ENCODE measurements around the gene HOXA6. TPM values are rescaled to one million over a fixed set of nuclear protein-coding genes. Genes with fewer than 3 reads are reported as not detected.
A peak's percentile ranks its signal among the peaks of the same experiment; 100 is the strongest.

The HOXA6 gene
- total and polyA plus RNA-seq, 2 experiments from 2014 or later, result not detected

DNA sequence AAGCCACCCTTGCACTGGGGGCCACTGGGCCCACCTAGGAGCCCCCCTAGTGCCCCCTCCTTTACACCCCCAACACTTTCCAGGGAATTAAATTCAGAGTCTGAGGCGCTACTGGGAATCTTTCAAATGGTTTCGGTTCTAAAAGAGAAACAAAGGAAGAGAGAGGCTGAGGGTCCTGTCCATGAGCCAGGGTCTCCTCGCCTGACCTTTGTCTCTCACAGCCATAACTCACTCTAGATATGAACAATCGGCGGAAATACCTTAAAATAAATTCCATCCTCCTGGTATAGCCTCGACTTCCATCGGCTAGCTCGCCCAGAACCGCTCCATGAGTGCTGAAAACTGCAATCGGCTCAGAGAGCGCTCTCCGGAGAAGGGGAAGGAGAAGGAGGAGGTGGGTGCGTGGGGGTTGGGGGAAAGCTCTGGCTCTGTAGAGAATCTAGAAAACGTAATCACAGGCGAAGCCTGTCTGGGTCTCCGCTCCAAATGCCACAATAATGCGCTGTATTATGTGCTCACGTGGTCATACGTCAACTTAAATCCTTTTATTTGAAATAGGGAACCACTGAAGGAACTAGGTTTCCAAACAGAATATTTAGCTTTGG is 29.6 kb downstream of the HOXA6 start:
- peaks cover 100% of the 10 kb centered on the region for H3K27me3 ChIP-seq
- DNase-seq (ENCODE audit: low read depth in 1 of 2, low spot score in 1 of 2), result no peak
- no peaks in the 10 kb centered on the region for H3K9me3 ChIP-seq (ENCODE audit: low read depth)
- TF ChIP-seq, protein P1, sequence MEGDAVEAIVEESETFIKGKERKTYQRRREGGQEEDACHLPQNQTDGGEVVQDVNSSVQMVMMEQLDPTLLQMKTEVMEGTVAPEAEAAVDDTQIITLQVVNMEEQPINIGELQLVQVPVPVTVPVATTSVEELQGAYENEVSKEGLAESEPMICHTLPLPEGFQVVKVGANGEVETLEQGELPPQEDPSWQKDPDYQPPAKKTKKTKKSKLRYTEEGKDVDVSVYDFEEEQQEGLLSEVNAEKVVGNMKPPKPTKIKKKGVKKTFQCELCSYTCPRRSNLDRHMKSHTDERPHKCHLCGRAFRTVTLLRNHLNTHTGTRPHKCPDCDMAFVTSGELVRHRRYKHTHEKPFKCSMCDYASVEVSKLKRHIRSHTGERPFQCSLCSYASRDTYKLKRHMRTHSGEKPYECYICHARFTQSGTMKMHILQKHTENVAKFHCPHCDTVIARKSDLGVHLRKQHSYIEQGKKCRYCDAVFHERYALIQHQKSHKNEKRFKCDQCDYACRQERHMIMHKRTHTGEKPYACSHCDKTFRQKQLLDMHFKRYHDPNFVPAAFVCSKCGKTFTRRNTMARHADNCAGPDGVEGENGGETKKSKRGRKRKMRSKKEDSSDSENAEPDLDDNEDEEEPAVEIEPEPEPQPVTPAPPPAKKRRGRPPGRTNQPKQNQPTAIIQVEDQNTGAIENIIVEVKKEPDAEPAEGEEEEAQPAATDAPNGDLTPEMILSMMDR (IDR thresholded peaks at IDR 0.05; ENCODE audit: low read depth, low read length), result no peak
- peaks cover 7% of the 10 kb centered on the region for H3K4me1 ChIP-seq (ENCODE audit: low read depth)
- H3K27ac ChIP-seq, result no peak overlapping the region
- H3K4me3 ChIP-seq, result no peak overlapping the region
- no peaks in the 10 kb centered on the region for H3K36me3 ChIP-seq

DNA sequence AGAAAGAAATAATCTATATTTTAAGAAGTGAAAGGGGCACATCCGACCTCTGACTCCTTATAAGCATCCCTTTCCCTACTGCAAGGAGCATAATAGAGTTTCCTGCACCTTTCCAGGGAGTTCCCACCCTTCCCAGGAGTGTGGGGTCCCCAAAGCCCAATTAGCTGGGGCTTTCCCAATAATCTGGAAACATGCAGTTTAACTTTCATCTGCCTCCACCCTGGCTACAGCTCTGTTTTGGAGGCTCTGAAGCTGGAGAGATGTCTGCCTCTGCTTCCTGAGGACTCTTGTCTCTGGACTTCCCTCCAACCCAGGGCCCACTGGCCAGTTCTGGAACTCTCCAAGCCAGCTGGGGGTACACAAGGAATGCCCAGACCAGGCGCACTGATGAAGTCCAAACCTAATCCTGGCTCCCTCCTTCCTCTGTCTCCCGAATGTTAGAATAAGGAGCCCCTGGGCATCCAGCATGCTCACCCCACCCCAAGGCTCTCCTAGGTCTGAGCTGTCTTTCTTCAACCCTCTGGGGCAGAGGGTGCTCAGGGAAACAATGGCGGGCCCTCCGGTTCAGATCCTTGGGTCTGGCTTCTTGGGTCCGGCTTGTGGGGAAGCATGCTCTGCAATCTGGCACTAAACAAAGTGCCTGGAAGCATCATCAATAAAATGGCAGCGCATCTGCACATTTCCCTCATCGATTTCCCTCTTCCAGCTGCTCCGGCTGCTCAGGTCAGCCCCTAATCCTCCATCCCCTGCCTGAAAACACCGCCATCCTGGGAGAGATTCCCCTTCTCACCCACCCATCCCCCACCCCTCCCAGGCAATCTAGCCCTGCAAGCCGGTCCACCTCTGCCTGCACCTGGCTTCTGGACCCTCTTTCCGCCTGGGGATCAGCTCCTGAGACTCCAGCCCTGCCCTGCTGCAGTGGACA is 30.4 kb downstream of the HOXA6 start:
- Histone ChIP-seq H3K36me3 (no peaks in the 10 kb centered on the region), H3K4me1 (ENCODE audit: low read depth) (peaks cover 7% of the 10 kb centered on the region), H3K9me3 (ENCODE audit: low read depth) (no peaks in the 10 kb centered on the region), H3K27ac (no peak overlapping the region), H3K4me3 (no peak overlapping the region), H3K27me3 (peaks cover 100% of the 10 kb centered on the region)
- no peak for DNase-seq (ENCODE audit: low read depth in 1 of 2, low spot score in 1 of 2)
- TF ChIP-seq, protein P1 (IDR thresholded peaks at IDR 0.05; ENCODE audit: low read depth, low read length), result no peak

DNA sequence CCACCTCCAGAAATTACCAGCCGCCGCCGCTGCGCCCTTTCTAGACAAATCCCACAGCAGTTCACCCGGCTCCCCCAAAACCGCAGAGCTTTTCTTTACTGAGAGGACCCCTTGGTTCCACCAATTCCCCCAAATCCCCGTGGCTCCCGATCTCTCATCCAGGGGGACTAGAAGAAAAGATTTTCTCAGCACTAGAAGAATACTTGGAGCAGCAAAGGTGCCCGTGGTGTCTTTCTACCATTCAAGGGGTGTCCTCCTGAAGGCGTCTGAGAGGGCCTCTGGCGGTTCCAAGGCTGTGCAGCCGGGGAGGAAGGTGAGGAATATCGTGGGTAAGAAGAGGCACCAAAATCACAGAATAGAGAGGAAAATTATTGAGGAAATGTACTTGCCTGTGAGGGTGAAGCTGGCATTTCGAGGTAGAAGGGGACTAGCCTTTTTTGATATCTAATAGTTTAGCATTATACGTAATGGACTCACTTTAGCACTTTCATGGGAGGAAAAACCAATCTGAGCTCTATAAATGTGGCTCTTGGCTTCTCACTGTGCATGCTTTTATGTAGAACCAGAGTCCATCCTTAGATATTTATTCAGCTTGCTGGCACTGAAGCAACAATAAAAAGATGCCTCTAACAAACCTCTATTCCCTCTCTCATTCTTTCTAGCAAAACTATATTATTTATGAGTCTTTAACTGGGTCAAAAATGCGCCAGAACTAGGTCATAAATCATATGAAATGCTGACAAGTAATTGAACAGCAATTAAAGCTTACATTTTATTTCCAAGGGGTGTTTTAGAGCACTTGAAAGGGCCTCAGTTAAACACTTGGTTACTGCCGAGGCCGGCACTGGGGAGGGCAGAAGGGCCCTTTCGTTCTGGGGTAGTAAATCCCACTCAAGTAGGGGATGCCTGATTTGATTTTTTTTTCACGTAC is 31.3 kb downstream of the HOXA6 start:
- H3K9me3 ChIP-seq (ENCODE audit: low read depth), result no peaks in the 10 kb centered on the region
- H3K27ac ChIP-seq, result no peak overlapping the region
- peaks cover 100% of the 10 kb centered on the region for H3K27me3 ChIP-seq
- no peaks in the 10 kb centered on the region for H3K36me3 ChIP-seq
- TF ChIP-seq, protein P1 (IDR thresholded peaks at IDR 0.05; ENCODE audit: low read depth, low read length), result no peak
- H3K4me1 ChIP-seq (ENCODE audit: low read depth), result peaks cover 7% of the 10 kb centered on the region
- DNase-seq (ENCODE audit: low read depth in 1 of 2, low spot score in 1 of 2), result no peak
- no peak overlapping the region for H3K4me3 ChIP-seq

DNA sequence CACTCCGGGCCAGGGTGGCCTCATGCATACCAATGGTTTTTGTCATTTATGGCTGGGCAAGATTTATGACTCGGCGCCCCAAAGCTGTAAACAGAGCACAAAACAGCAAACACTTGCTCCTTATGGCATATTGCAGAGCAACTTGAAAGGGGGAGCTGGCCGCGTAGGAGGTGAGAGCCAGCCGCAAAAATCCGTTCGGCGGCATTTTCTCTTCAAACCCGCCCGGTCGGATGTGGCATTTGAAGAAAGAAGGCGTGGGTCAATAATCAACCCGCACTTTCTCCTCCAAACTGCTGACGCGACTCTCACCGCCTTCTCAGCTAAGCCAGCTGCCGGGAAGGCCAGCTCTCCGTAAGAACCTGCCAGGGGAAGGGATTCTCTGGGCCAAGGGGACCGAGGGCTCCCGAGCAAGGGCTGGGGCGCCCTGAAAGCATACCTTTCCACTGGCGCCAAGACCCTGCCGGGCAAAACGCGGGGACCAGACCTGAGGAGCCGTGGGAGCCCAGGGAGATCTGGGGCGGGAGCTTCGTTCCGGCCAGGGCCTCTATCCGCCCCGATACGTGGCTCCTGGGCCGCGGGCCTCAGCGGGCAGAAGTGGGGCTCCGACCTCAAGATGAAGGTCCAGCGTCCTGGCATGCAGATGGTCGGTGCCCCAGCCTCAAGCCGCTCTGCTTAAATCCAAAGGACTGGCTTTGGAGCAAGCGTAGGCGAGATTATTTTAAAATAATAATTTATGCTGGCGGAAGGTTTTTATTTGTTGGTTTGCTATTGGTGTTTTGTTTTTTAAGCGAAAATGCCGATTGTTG is 32.1 kb downstream of the HOXA6 start:
- Histone ChIP-seq H3K4me1 (ENCODE audit: low read depth) (peaks cover 11% of the 10 kb centered on the region), H3K36me3 (no peaks in the 10 kb centered on the region), H3K27me3 (peaks cover 100% of the 10 kb centered on the region), H3K9me3 (ENCODE audit: low read depth) (no peaks in the 10 kb centered on the region), H3K4me3 (peak overlapping the region; percentile 5), H3K27ac (no peak overlapping the region)
- TF ChIP-seq, protein P1 (IDR thresholded peaks at IDR 0.05; ENCODE audit: low read depth, low read length), result no peak
- no peak for DNase-seq (ENCODE audit: low read depth in 1 of 2, low spot score in 1 of 2)

DNA sequence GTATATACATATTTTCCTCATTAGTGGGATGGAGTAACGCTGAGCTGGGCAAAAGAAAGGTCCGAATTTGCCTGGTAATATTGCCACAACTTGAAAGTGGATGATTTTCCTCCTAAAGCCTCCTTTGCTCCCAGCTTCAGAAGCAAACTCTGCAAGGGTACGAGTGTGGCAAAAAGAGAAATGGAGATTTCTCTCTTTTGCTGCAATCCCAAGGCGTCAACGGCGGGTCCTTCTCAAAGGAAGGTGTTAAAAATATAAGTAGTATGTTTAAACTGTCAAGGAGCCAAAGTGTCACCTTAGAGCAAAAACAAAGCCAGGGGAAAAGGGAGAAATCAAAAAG is 32.7 kb downstream of the HOXA6 start:
- Histone ChIP-seq H3K36me3 (no peaks in the 10 kb centered on the region), H3K4me1 (ENCODE audit: low read depth) (peaks cover 11% of the 10 kb centered on the region), H3K9me3 (ENCODE audit: low read depth) (no peaks in the 10 kb centered on the region), H3K4me3 (no peak overlapping the region), H3K27me3 (peaks cover 100% of the 10 kb centered on the region), H3K27ac (no peak overlapping the region)
- no peak for DNase-seq (ENCODE audit: low read depth in 1 of 2, low spot score in 1 of 2)
- TF ChIP-seq, protein P1 (IDR thresholded peaks at IDR 0.05; ENCODE audit: low read depth, low read length), result no peak

Measured in cardiac muscle cell (in vitro differentiated cells and primary cell).